AG04449 (cell line): ENCODE results near the gene ATG9B.

Source experiments
- CTCF ChIA-PET: fragments of 350-600 bp; formaldehyde crosslinking; extraction: SDS; loops from one replicate; lab custom pipeline; 2021; ENCODE audit warnings: antibody characterized with exemption; lab: Yijun Ruan, JAX
- POLR2A ChIA-PET: fragments of 400-600, 350-600 bp; formaldehyde crosslinking; extraction: SDS; loops from one replicate; lab custom pipeline; 2020; ENCODE audit warnings: antibody characterized with exemption, inconsistent platforms; lab: Yijun Ruan, JAX
- DNase-seq: peaks from one replicate; pipeline ENCODE4 v3.0.0-alpha.2; 2010; ENCODE audit warnings: low read depth, low spot score
- H3K4me3 ChIP-seq: 2 replicates; pipeline ENCODE4 v1.5.1; 2011; ENCODE audit warnings: low read depth, mild to moderate bottlenecking, control low read depth, low read length
- CTCF ChIP-seq: IDR thresholded peaks from one replicate; pipeline ENCODE4 v1.5.1; 2011; ENCODE audit warnings: mild to moderate bottlenecking, moderate library complexity, low read length, control low read depth, inconsistent platforms; ENCODE audit not compliant: insufficient read depth; ENCODE audit errors: missing control alignments

The ATG9B gene

DNA sequence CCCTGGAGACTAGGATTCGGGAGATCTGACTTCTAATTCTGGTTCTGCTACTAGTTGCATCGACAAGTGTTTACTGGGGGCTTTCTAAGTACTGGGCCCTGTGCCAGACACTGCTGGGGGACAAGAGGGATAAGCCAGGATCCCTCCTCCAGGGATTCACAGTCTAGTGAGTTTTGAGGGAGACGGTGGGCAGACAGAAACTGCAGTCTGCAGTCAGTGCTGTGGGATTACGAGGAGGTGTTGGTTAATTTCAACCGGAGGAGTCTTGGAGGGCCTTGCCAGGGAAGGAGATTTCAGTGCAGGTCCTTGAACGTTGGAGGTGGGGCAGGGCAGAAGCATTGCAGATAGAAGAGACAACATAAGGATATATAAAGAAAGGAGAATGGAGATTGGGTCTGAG lies 42.6 kb downstream of the ATG9B start:
- TF ChIP-seq CTCF, result no peak
- ChIA-PET CTCF (interaction anchor here (1.2 kb wide), 1 partner anchor 37 kb away, joined by 3 read pairs; no protein-coding TSS in a partner anchor), POLR2A (no interaction called here)
- H3K4me3 ChIP-seq, result no peak overlapping the region
- DNase-seq, result no peak

- POLR2A ChIA-PET, result no interaction called here
- DNase-seq, result no peak
- CTCF ChIA-PET, result interaction anchor here (1.0 to 3.0 kb wide), 7 partner anchors 8 to 189 kb away, joined by 3 to 11 read pairs (median 3); partner anchors contain the start of gene NOS3
- H3K4me3 ChIP-seq, result no peak overlapping the region
- TF ChIP-seq CTCF, result no peak
These were observed 43.6 kb downstream of the ATG9B start for GRCh38 chr7:150980663-150981062.

DNA sequence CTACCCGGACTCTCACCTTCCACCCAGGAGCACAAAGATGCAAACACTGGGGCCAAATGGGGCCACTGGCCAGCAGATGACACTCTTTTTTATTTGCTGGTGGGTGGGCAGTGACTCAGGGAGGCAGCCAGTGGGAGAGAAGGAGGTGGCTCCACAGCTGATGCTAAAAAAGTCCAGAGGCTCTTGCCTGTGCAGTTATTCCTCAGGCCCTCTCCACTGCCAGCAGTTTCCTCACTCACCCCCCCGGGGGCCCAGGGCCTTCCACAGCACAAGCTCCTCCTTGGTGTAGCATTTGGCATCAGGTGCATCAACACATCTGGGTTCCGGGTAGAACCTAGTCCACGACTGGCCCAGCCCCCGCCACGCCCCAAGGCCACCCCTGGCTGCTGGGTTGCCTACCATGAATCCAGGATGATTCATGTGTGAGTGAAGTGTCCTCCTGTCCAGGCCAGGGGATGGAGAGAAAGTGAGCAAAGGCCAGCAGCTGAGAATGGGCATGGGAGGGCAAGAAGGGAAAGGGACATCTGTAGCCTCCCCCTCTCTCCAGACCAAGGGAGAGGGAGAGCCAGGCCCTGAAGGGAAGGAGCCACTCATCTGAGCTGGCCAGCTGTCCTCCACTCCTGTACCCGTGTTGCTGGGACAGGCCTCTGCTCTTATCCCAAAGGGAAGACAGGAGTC lies 44.4 kb downstream of the ATG9B start:
- no peak for TF ChIP-seq CTCF
- no peak overlapping the region for H3K4me3 ChIP-seq
- ChIA-PET POLR2A (no interaction called here), CTCF (interaction anchor here (0.9 to 3.0 kb wide), 8 partner anchors 9 to 190 kb away, joined by 3 to 11 read pairs (median 4); partner anchors contain the start of gene NOS3)
- no peak for DNase-seq

- ChIA-PET POLR2A (interaction anchor here (0.6 to 0.7 kb wide), 2 partner anchors 573 to 656 kb away, joined by 3 read pairs; a partner anchor contains a TSS), CTCF (interaction anchor here (1.4 to 3.0 kb wide), 3 partner anchors 7 to 16 kb away, joined by 4 to 11 read pairs (median 11); no protein-coding TSS in a partner anchor)
- H3K4me3 ChIP-seq, result no peak within 1 kb of the TSS
- no peak for DNase-seq
- TF ChIP-seq CTCF, result no peak
These were observed 46.0 kb downstream of the ATG9B start, which contains the start of gene KCNH2 for GRCh38 chr7:150978126-150978789. KCNH2 (minus strand) TSS chr7:150978321; CDS start chr7:150977913, 408 bp downstream.

GRCh38 chr7:150977382-150978125 lies 46.7 kb downstream of the ATG9B start:
- CTCF ChIA-PET, result interaction anchor here (0.8 to 2.6 kb wide), 5 partner anchors 8 to 34 kb away, joined by 3 to 11 read pairs (median 3); no protein-coding TSS in a partner anchor
- H3K4me3 ChIP-seq, result no peak overlapping the region
- POLR2A ChIA-PET, result no interaction called here
- no peak for DNase-seq
- TF ChIP-seq CTCF, result no peak
